Skeletal muscle tissue (tissue), 4 donors: ENCODE measurements around the gene DSCAML1. TPM values are rescaled to one million over a fixed set of nuclear protein-coding genes. Genes with fewer than 3 reads are reported as not detected.

ENCODE experiments used
- H3K27ac ChIP-seq: one replicate; pipeline ENCODE4 v1.7.0; 2013; ENCODE audit warnings: mild to moderate bottlenecking, low read depth, low read length, inconsistent platforms
- H3K27me3 ChIP-seq, 3 donors: one replicate each; pipeline ENCODE4 v1.7.0; 2013; ENCODE audit warnings: low read length in 3 of 3; ENCODE audit not compliant: control insufficient read depth in 3 of 3, insufficient read depth in 3 of 3
- H3K36me3 ChIP-seq, 3 donors: one replicate each; pipeline ENCODE4 v1.7.0; 2013; ENCODE audit warnings: low read length in 3 of 3; ENCODE audit not compliant: control insufficient read depth in 3 of 3, insufficient read depth in 3 of 3
- H3K4me1 ChIP-seq, 3 donors: one replicate each; pipeline ENCODE4 v1.7.0; 2013; ENCODE audit warnings: low read length in 3 of 3, mild to moderate bottlenecking in 3 of 3; ENCODE audit not compliant: control insufficient read depth in 3 of 3, insufficient read depth in 3 of 3
- H3K4me3 ChIP-seq, 3 donors: one replicate each; pipeline ENCODE4 v1.7.0; 2013; ENCODE audit warnings: low read length in 3 of 3
- H3K9ac ChIP-seq, 3 donors: one replicate each; pipeline ENCODE4 v1.7.0; 2013; ENCODE audit warnings: low read length in 3 of 3, mild to moderate bottlenecking in 3 of 3, moderate library complexity in 2 of 3, low read depth in 1 of 3
- H3K9me3 ChIP-seq, 3 donors: one replicate each; pipeline ENCODE4 v1.7.0; 2013; ENCODE audit warnings: low read length in 3 of 3; ENCODE audit not compliant: control insufficient read depth in 3 of 3
- total RNA-seq: library from RNA; depleted of rRNA; stranded (reverse); fragments of >200 nt; gene quantifications from one replicate; pipeline ENCODE4 v1.2.3, GENCODE V29; 2014
- donor health status: Osteomylitis.

Gene DSCAML1
- total RNA-seq, 1 donor from 2014 or later = 0.52 TPM

- Histone ChIP-seq H3K27ac (no peak overlapping the region), H3K9me3 (peaks cover 0 to 4% (median 0%) of the 10 kb centered on the region in 3 donors), H3K27me3 (peaks cover 0 to 11% (median 0%) of the 10 kb centered on the region in 3 donors), H3K36me3 (no peaks in the 10 kb centered on the region), H3K4me3 (no peak overlapping the region), H3K9ac (no peak overlapping the region), H3K4me1 (no peaks in the 10 kb centered on the region)
Observed at GRCh38 chr11:117626576-117626975, 170.4 kb downstream of the DSCAML1 start.

GRCh38 chr11:117625237-117625636 lies 171.8 kb downstream of the DSCAML1 start:
- no peaks in the 10 kb centered on the region for H3K36me3 ChIP-seq
- peaks cover 0 to 11% (median 0%) of the 10 kb centered on the region in 3 donors for H3K27me3 ChIP-seq
- peaks cover 0 to 4% (median 0%) of the 10 kb centered on the region in 3 donors for H3K9me3 ChIP-seq
- no peak overlapping the region for H3K4me3 ChIP-seq
- H3K4me1 ChIP-seq = no peaks in the 10 kb centered on the region
- H3K27ac ChIP-seq = no peak overlapping the region
- no peak overlapping the region for H3K9ac ChIP-seq

DNA sequence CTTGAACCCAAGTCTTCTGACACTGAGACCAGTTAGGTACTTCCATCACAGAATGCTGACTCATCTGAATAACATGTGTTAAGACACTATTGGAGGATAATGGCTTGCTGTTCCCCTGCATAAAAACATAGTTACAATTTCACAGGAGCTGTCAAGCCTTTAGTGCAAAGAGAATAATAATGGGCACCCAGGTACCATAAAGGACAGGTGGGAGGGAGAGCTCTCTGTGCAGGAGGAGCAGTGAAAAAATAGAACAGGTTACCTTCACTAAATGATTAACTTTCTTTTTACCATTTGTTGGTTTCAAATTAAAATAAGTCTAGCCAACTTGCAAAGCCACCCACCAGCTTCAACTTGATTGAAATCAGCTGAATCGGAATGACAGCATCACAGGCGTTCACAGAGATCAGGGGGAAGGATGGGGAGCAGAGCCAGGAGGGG lies 173.2 kb downstream of the DSCAML1 start:
- Histone ChIP-seq H3K4me3 (no peak overlapping the region), H3K9me3 (peaks cover 0 to 4% (median 0%) of the 10 kb centered on the region in 3 donors), H3K27ac (no peak overlapping the region), H3K27me3 (peaks cover 0 to 7% (median 4%) of the 10 kb centered on the region in 3 donors), H3K36me3 (no peaks in the 10 kb centered on the region), H3K4me1 (no peaks in the 10 kb centered on the region), H3K9ac (no peak overlapping the region)

GRCh38 chr11:117621226-117621625 lies 175.8 kb downstream of the DSCAML1 start:
- no peak overlapping the region for H3K9ac ChIP-seq
- H3K4me1 ChIP-seq = no peaks in the 10 kb centered on the region
- no peak overlapping the region for H3K27ac ChIP-seq
- no peaks in the 10 kb centered on the region for H3K36me3 ChIP-seq
- H3K9me3 ChIP-seq = peaks cover 0 to 4% (median 0%) of the 10 kb centered on the region in 3 donors
- H3K27me3 ChIP-seq = peaks cover 0 to 8% (median 4%) of the 10 kb centered on the region in 3 donors
- no peak overlapping the region for H3K4me3 ChIP-seq

- peaks cover 0 to 4% (median 0%) of the 10 kb centered on the region in 3 donors for H3K9me3 ChIP-seq
- H3K9ac ChIP-seq = no peak overlapping the region
- no peaks in the 10 kb centered on the region for H3K36me3 ChIP-seq
- peaks cover 0 to 11% (median 4%) of the 10 kb centered on the region in 3 donors for H3K27me3 ChIP-seq
- H3K27ac ChIP-seq = no peak overlapping the region
- no peak overlapping the region for H3K4me3 ChIP-seq
- H3K4me1 ChIP-seq = no peaks in the 10 kb centered on the region
Observed at GRCh38 chr11:117620659-117621058, 176.4 kb downstream of the DSCAML1 start.

GRCh38 chr11:117620086-117620485 lies 176.9 kb downstream of the DSCAML1 start:
- H3K9ac ChIP-seq = no peak overlapping the region
- H3K4me3 ChIP-seq = no peak overlapping the region
- no peak overlapping the region for H3K27ac ChIP-seq
- H3K4me1 ChIP-seq = no peaks in the 10 kb centered on the region
- H3K36me3 ChIP-seq = no peaks in the 10 kb centered on the region
- H3K27me3 ChIP-seq = peaks cover 0 to 13% (median 4%) of the 10 kb centered on the region in 3 donors
- peaks cover 0 to 6% (median 0%) of the 10 kb centered on the region in 3 donors for H3K9me3 ChIP-seq

GRCh38 chr11:117619661-117620060 lies 177.4 kb downstream of the DSCAML1 start:
- Histone ChIP-seq H3K9me3 (peaks cover 0 to 7% (median 0%) of the 10 kb centered on the region in 3 donors), H3K4me3 (no peak overlapping the region), H3K27me3 (peaks cover under 1 to 13% (median 5%) of the 10 kb centered on the region in 3 donors), H3K9ac (no peak overlapping the region), H3K27ac (no peak overlapping the region), H3K4me1 (no peaks in the 10 kb centered on the region), H3K36me3 (no peaks in the 10 kb centered on the region)

DNA sequence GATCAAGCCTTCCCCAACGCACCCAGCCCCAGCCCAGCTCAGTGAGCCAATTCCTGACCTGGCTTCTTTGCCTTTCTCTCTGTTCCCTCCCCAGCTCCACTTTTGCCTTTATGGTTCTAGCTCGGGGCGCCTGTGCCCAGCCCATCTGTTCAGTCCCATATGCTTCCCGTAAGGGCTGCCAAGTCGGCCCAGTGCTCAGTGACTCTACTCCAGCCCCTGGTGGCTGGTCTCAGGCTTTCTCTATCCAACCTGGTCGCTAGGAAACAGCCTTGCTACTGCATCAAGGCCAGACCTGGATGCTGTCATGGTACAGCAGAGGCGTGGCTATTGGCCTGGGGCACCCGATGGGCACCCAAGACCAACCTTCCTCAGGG lies 178.0 kb downstream of the DSCAML1 start:
- Histone ChIP-seq H3K4me3 (no peak overlapping the region), H3K9ac (no peak overlapping the region), H3K4me1 (no peaks in the 10 kb centered on the region), H3K27ac (no peak overlapping the region), H3K27me3 (peaks cover 4 to 13% (median 9%) of the 10 kb centered on the region in 3 donors), H3K36me3 (no peaks in the 10 kb centered on the region), H3K9me3 (peaks cover 0 to 10% (median 0%) of the 10 kb centered on the region in 3 donors)

GRCh38 chr11:117618302-117618981 lies 178.6 kb downstream of the DSCAML1 start:
- peaks cover 4 to 13% (median 5%) of the 10 kb centered on the region in 3 donors for H3K27me3 ChIP-seq
- H3K27ac ChIP-seq = no peak overlapping the region
- no peak overlapping the region for H3K4me3 ChIP-seq
- no peak overlapping the region for H3K9ac ChIP-seq
- H3K4me1 ChIP-seq = no peaks in the 10 kb centered on the region
- H3K9me3 ChIP-seq = peaks cover 0 to 11% (median 0%) of the 10 kb centered on the region in 3 donors
- H3K36me3 ChIP-seq = no peaks in the 10 kb centered on the region

GRCh38 chr11:117616979-117617378 lies 180.0 kb downstream of the DSCAML1 start:
- Histone ChIP-seq H3K36me3 (no peaks in the 10 kb centered on the region), H3K9me3 (peaks cover 0 to 7% (median 0%) of the 10 kb centered on the region in 3 donors)

More at GRCh38 chr11:117616979-117617378, 180.0 kb downstream of the DSCAML1 start:
- Histone ChIP-seq H3K4me1 (no peaks in the 10 kb centered on the region), H3K27ac (no peak overlapping the region), H3K9ac (no peak overlapping the region), H3K4me3 (no peak overlapping the region), H3K27me3 (peaks cover 4 to 26% (median 12%) of the 10 kb centered on the region in 3 donors)
